A673 (cell line): ENCODE data around the gene NECAB3. TPM values are rescaled to one million over a fixed set of nuclear protein-coding genes. Genes with fewer than 3 reads are reported as not detected.

Source experiments
- BruUV-seq: library from RNA; stranded (reverse); fragments of 400-500 nt; replicated peaks from 2 replicates; lab custom pipeline; 2021; lab: Mats Ljungman, UMichigan
- CTCF ChIA-PET: fragments of 300-600 bp; sonication (Branson Sonifier 250); formaldehyde crosslinking; loops from one replicate; lab custom pipeline; 2022; ENCODE audit warnings: antibody characterized with exemption; lab: Charles Lee
- POLR2A ChIA-PET: fragments of 300-600 bp; sonication (Branson Sonifier 250); formaldehyde crosslinking; loops from one replicate; lab custom pipeline; 2022; ENCODE audit warnings: antibody characterized with exemption; ENCODE audit not compliant: low non-redundant PET; lab: Charles Lee
- DNase-seq: peaks from one replicate; pipeline ENCODE4 v3.0.0-alpha.2; 2015; ENCODE audit warnings: low spot score
- H3K27ac ChIP-seq: fragments of 200-600 bp; sonication (generic); 2 replicates; pipeline ENCODE4 v1.5.1; 2016; ENCODE audit warnings: mixed run types, low read depth, mild to moderate bottlenecking, mixed read lengths, antibody characterized with exemption, low read length; ENCODE audit not compliant: poor library complexity, severe bottlenecking
- H3K27me3 ChIP-seq: fragments of 200-600 bp; sonication (generic); replicated peaks from 2 replicates; pipeline ENCODE4 v1.6.1; 2017; ENCODE audit warnings: mixed run types, low read depth, mild to moderate bottlenecking, mixed read lengths, antibody characterized with exemption, low read length; ENCODE audit not compliant: insufficient read depth, poor library complexity
- H3K36me3 ChIP-seq: fragments of 200-600 bp; sonication (generic); 2 replicates; pipeline ENCODE4 v1.6.1; 2016; ENCODE audit warnings: mixed run types, mild to moderate bottlenecking, mixed read lengths, antibody characterized with exemption, low read length; ENCODE audit not compliant: insufficient read depth, poor library complexity, severe bottlenecking
- H3K4me1 ChIP-seq: fragments of 200-600 bp; sonication (generic); 2 replicates; pipeline ENCODE4 v1.6.1; 2017; ENCODE audit warnings: mixed run types, mild to moderate bottlenecking, mixed read lengths, antibody characterized with exemption, low read length; ENCODE audit not compliant: insufficient read depth, poor library complexity, severe bottlenecking
- H3K4me3 ChIP-seq: fragments of 200-600 bp; sonication (generic); 2 replicates; pipeline ENCODE4 v1.5.1; 2016; ENCODE audit warnings: low read depth, mixed run types, mild to moderate bottlenecking, mixed read lengths, low read length; ENCODE audit not compliant: poor library complexity, severe bottlenecking
- H3K9me3 ChIP-seq: fragments of 200-600 bp; sonication (generic); 2 replicates; pipeline ENCODE4 v1.6.1; 2016; ENCODE audit warnings: mixed run types, low read depth, mild to moderate bottlenecking, mixed read lengths, antibody characterized with exemption, low read length; ENCODE audit not compliant: poor library complexity, severe bottlenecking
- CTCF ChIP-seq: fragments of 300-800, 200-600 bp; sonication (generic); conservative IDR thresholded peaks from 2 replicates; pipeline ENCODE4 v1.5.1; 2017; ENCODE audit warnings: low read depth, mild to moderate bottlenecking, antibody characterized with exemption, low read length, moderate library complexity, mixed read lengths
- EZH2 ChIP-seq: fragments of 200-600 bp; sonication (generic); IDR thresholded peaks from 2 replicates; pipeline ENCODE4 v1.6.1; 2017; ENCODE audit warnings: borderline replicate concordance, low read depth, mild to moderate bottlenecking, mixed read lengths, antibody characterized with exemption, low read length; ENCODE audit not compliant: poor library complexity, severe bottlenecking
- intact Hi-C: fragments of 100-400 bp; cut with micrococcal nuclease; formaldehyde crosslinking; loops from one replicate; pipeline ENCODE4 v1.10.0; 2022; ENCODE audit not compliant: unreplicated experiment
- total RNA-seq: library from RNA; stranded (reverse); gene quantifications from 2 replicates; pipeline ENCODE4 v1.2.3, GENCODE V29; 2021

The NECAB3 gene
- total RNA-seq, 1 experiment from 2014 or later = 83.1 TPM

- Histone ChIP-seq H3K27me3 (no peaks in the 10 kb centered on the region), H3K36me3 (no peaks in the 10 kb centered on the region), H3K27ac (peak within 1 kb of the TSS; percentile 32), H3K4me1 (peaks cover 4% of the 10 kb centered on the region), H3K4me3 (peak within 1 kb of the TSS; percentile 82), H3K9me3 (no peaks in the 10 kb centered on the region)
- intact Hi-C loops = no loop called here
- POLR2A ChIA-PET = interaction anchor here (0.7 kb wide), 1 partner anchor 32 kb away, joined by 3 read pairs; no protein-coding TSS in a partner anchor
- TF ChIP-seq EZH2 = no peak
- no peak for TF ChIP-seq CTCF
- BruUV-seq = no TSS peak
- DNase-seq = peak; percentile 98
- CTCF ChIA-PET = interaction anchor here (0.6 to 0.7 kb wide), 2 partner anchors 35 to 280 kb away, joined by 3 to 4 read pairs; no protein-coding TSS in a partner anchor
Observed at GRCh38 chr20:33719989-33720709, 45.9 kb upstream of the NECAB3 start, which contains the start of gene PXMP4. PXMP4 (minus strand) TSS chr20:33720310; CDS start chr20:33720207, 103 bp downstream.

- no peak for DNase-seq
- Histone ChIP-seq H3K36me3 (no peaks in the 10 kb centered on the region), H3K4me3 (peak overlapping the region; percentile 82), H3K27ac (peak overlapping the region; percentile 32), H3K27me3 (no peaks in the 10 kb centered on the region), H3K4me1 (peaks cover 4% of the 10 kb centered on the region), H3K9me3 (no peaks in the 10 kb centered on the region)
- no peak for TF ChIP-seq EZH2
- POLR2A ChIA-PET = no interaction called here
- intact Hi-C loops = no loop called here
- BruUV-seq = TSS peak; percentile 82
- CTCF ChIA-PET = interaction anchor here (0.6 kb wide), 1 partner anchor 22 kb away, joined by 8 read pairs; no protein-coding TSS in a partner anchor
Observed at GRCh38 chr20:33719277-33719988, 45.2 kb upstream of the NECAB3 start.

GRCh38 chr20:33716498-33716897, 42.3 kb upstream of the NECAB3 start:
- no peak for DNase-seq
- ChIA-PET CTCF (no interaction called here), POLR2A (interaction anchor here (0.6 kb wide), 1 partner anchor 171 kb away, joined by 4 read pairs; no protein-coding TSS in a partner anchor)
- Histone ChIP-seq H3K27ac (no peak overlapping the region), H3K27me3 (no peaks in the 10 kb centered on the region), H3K4me1 (peaks cover 4% of the 10 kb centered on the region), H3K9me3 (no peaks in the 10 kb centered on the region), H3K36me3 (no peaks in the 10 kb centered on the region), H3K4me3 (no peak overlapping the region)
- BruUV-seq = no TSS peak
- TF ChIP-seq EZH2 = no peak
- TF ChIP-seq CTCF = no peak
- intact Hi-C loops = no loop called here
